Measurements from ENCODE around the gene SERPINA3. TPM values are rescaled to one million over a fixed set of nuclear protein-coding genes. Genes with fewer than 3 reads are reported as not detected.
"Not testable (repeated sequence)": the region's sequence is repeated elsewhere in the genome, so short reads cannot be mapped to it uniquely, and the experiment has no call there.

The SERPINA3 gene
- total RNA-seq, 1 experiment from 2014 or later = 3.5 TPM

- Mint-ChIP-seq H3K9me3 (peaks cover 6% of the 10 kb centered on the region), H3K36me3 (no peaks in the 10 kb centered on the region), H3K4me1 (no peaks in the 10 kb centered on the region), H3K27me3 (ENCODE audit: low read depth) (no peaks in the 10 kb centered on the region; the same call in 1 of the 2 replicates), H3K4me3 (no peak overlapping the region), H3K27ac (no peak overlapping the region)
- DNase-seq (ENCODE audit: low spot score) (no peak), ATAC-seq (no peak)
- POLR2A ChIA-PET = no interaction called here
- TF ChIP-seq CREM (CRISPR knock-in tag; IDR thresholded peaks at IDR 0.05) (no peak), NFYB (CRISPR knock-in tag; conservative IDR thresholded peaks at IDR 0.05; ENCODE audit: low read depth) (no peak), ELF4 (CRISPR knock-in tag; IDR thresholded peaks at IDR 0.05; ENCODE audit: low read depth) (no peak)
- CTCF ChIA-PET = no interaction called here
Observed at GRCh38 chr14:94633121-94633520, 20.9 kb downstream of the SERPINA3 start.

DNA sequence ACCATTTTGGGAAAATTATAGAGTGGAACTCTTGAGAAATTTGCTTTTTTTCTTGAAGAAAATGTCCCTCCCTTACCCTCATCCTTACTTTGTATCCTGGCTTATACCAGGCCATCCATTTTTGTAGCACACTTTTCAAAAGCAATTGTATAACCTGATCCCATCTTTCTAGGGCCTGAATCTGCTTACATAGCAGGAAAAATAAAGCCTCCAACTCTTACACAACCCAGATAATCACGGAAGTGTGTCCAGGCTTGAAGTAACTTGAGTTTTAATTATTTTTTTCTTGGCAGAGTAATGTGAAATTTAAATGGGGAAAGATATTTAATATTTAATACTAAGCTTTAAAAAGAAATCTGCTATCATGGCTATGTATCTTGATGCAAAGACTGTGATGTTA lies 23.0 kb downstream of the SERPINA3 start:
- TF ChIP-seq ZNF219 (CRISPR knock-in tag; IDR thresholded peaks at IDR 0.05; ENCODE audit: borderline replicate concordance) (no peak), ATF3 (CRISPR knock-in tag; conservative IDR thresholded peaks at IDR 0.05) (no peak)
- H3K27me3 Mint-ChIP-seq (ENCODE audit: low read depth) = no peaks in the 10 kb centered on the region; the same call in none of the 2 replicates
- H3K36me3 Mint-ChIP-seq = no peaks in the 10 kb centered on the region
- H3K4me1 Mint-ChIP-seq = no peaks in the 10 kb centered on the region
- ChIA-PET POLR2A (no interaction called here), CTCF (no interaction called here)
- H3K27ac Mint-ChIP-seq = no peak overlapping the region
- H3K9me3 Mint-ChIP-seq = peaks cover 4% of the 10 kb centered on the region; the same call in 1 of the 2 replicates
- no peak for ATAC-seq
- no peak for DNase-seq (ENCODE audit: low spot score)
- H3K4me3 Mint-ChIP-seq = no peak overlapping the region

DNA sequence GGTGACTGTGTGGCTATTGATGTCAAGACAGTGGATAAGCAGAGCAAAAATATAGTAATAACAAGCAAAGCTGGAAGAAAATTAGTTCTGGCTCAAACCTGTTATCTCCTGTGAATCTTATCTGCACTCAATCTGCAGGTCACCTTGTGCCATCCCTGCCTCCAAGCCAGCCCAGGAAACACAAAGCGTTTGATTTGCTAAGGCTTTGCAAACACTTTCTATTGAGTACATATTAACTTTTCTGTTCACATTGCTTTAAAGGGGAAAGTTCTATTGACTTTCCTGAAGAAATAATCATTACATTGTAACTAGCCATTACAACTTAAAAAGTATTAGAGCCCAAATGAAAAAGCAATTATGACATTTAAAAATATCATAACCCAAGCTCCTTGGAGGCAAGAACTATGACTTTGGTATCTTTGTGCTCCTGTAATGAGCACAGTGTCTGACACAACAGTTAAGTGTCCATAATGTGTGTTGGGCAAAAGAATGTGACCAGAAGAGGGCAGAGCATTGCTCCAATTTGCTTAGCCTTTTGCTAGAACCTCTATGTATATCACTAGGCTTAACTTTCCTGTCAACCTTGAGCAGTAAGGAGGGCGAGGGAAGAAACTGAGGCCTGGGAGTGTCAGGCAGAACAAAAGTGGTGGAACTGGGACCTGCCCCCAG lies 24.7 kb downstream of the SERPINA3 start:
- TF ChIP-seq ZNF396 (CRISPR knock-in tag; IDR thresholded peaks at IDR 0.05; ENCODE audit: borderline replicate concordance) = no peak
- peak; percentile 61 for TF ChIP-seq GABPB1 (CRISPR knock-in tag; IDR thresholded peaks at IDR 0.05)
- ChIA-PET CTCF (interaction anchor here (0.6 kb wide), 1 partner anchor 133 kb away, joined by 3 read pairs; the partner anchor contains the start of gene GSC), POLR2A (no interaction called here)
- Mint-ChIP-seq H3K9me3 (peaks cover 4% of the 10 kb centered on the region; the same call in 1 of the 2 replicates), H3K36me3 (no peaks in the 10 kb centered on the region), H3K27me3 (ENCODE audit: low read depth) (no peaks in the 10 kb centered on the region; the same call in none of the 2 replicates), H3K4me3 (no peak overlapping the region), H3K27ac (no peak overlapping the region), H3K4me1 (no peaks in the 10 kb centered on the region)
- DNase-seq (ENCODE audit: low spot score) (no peak), ATAC-seq (no peak)

GRCh38 chr14:94637814-94638213 lies 25.6 kb downstream of the SERPINA3 start:
- ATAC-seq; H3K27ac Mint-ChIP-seq; H3K4me3 Mint-ChIP-seq; H3K27me3 Mint-ChIP-seq (ENCODE audit: low read depth); POLR2A ChIA-PET; H3K4me1 Mint-ChIP-seq; DNase-seq (ENCODE audit: low spot score); H3K9me3 Mint-ChIP-seq; H3K36me3 Mint-ChIP-seq: not testable (repeated sequence)
- CTCF ChIA-PET = interaction anchor here (0.5 kb wide), 1 partner anchor 650 kb away, joined by 3 read pairs; no protein-coding TSS in a partner anchor

DNA sequence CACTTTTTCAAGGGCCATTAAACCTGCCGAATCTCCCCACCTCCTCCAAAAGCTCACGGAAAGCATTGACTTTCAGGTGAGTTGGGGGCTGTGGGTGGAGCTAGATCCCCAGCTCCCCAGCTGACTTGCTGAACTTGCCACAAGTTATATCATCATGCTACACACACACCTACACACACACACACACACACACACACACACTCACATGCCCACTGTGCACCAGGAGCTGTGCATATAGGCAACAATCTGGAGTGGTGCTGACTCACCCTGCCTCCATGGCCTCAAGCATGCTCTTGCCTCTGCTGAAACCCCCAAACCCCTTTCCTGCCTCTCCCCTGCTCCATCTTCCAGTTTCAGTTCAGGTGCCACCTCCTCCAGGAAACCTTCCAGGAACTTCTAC lies 26.1 kb downstream of the SERPINA3 start:
- H3K27ac Mint-ChIP-seq = no peak overlapping the region
- ATAC-seq = no peak
- POLR2A ChIA-PET = interaction anchor here (1.0 kb wide), 1 partner anchor 13 kb away, joined by 3 read pairs; no protein-coding TSS in a partner anchor
- H3K4me1 Mint-ChIP-seq = no peaks in the 10 kb centered on the region
- no peak for DNase-seq (ENCODE audit: low spot score)
- H3K9me3 Mint-ChIP-seq = peaks cover 4% of the 10 kb centered on the region; the same call in 1 of the 2 replicates
- CTCF ChIA-PET = interaction anchor here (0.7 to 0.9 kb wide), 2 partner anchors 39 to 89 kb away, joined by 3 read pairs; no protein-coding TSS in a partner anchor
- H3K36me3 Mint-ChIP-seq = no peaks in the 10 kb centered on the region
- no peaks in the 10 kb centered on the region; the same call in none of the 2 replicates for H3K27me3 Mint-ChIP-seq (ENCODE audit: low read depth)
- H3K4me3 Mint-ChIP-seq = no peak overlapping the region
- no peak for TF ChIP-seq MAX (CRISPR knock-in tag; IDR thresholded peaks at IDR 0.05)
- TF ChIP-seq GRHL2 (CRISPR knock-in tag; IDR thresholded peaks at IDR 0.05; ENCODE audit: insufficient replicate concordance, severe bottlenecking) = no peak
- no peak for TF ChIP-seq TCF7 (CRISPR knock-in tag; IDR thresholded peaks at IDR 0.05; ENCODE audit: low read depth)
- TF ChIP-seq, protein P1, sequence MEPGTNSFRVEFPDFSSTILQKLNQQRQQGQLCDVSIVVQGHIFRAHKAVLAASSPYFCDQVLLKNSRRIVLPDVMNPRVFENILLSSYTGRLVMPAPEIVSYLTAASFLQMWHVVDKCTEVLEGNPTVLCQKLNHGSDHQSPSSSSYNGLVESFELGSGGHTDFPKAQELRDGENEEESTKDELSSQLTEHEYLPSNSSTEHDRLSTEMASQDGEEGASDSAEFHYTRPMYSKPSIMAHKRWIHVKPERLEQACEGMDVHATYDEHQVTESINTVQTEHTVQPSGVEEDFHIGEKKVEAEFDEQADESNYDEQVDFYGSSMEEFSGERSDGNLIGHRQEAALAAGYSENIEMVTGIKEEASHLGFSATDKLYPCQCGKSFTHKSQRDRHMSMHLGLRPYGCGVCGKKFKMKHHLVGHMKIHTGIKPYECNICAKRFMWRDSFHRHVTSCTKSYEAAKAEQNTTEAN (CRISPR knock-in tag; IDR thresholded peaks at IDR 0.05) = no peak
- TF ChIP-seq, protein P2, sequence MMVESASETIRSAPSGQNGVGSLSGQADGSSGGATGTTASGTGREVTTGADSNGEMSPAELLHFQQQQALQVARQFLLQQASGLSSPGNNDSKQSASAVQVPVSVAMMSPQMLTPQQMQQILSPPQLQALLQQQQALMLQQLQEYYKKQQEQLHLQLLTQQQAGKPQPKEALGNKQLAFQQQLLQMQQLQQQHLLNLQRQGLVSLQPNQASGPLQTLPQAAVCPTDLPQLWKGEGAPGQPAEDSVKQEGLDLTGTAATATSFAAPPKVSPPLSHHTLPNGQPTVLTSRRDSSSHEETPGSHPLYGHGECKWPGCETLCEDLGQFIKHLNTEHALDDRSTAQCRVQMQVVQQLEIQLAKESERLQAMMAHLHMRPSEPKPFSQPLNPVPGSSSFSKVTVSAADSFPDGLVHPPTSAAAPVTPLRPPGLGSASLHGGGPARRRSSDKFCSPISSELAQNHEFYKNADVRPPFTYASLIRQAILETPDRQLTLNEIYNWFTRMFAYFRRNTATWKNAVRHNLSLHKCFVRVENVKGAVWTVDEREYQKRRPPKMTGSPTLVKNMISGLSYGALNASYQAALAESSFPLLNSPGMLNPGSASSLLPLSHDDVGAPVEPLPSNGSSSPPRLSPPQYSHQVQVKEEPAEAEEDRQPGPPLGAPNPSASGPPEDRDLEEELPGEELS (CRISPR knock-in tag; IDR thresholded peaks at IDR 0.05) = no peak
- no peak for TF ChIP-seq NFE2L1 (CRISPR knock-in tag; IDR thresholded peaks at IDR 0.05)
- no peak for TF ChIP-seq HMGXB4 (CRISPR knock-in tag; IDR thresholded peaks at IDR 0.05)
- TF ChIP-seq NFATC4 (CRISPR knock-in tag; IDR thresholded peaks at IDR 0.05) = no peak
- TF ChIP-seq, protein P3, sequence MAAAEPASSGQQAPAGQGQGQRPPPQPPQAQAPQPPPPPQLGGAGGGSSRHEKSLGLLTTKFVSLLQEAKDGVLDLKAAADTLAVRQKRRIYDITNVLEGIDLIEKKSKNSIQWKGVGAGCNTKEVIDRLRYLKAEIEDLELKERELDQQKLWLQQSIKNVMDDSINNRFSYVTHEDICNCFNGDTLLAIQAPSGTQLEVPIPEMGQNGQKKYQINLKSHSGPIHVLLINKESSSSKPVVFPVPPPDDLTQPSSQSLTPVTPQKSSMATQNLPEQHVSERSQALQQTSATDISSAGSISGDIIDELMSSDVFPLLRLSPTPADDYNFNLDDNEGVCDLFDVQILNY (CRISPR knock-in tag; IDR thresholded peaks at IDR 0.05) = no peak
- TF ChIP-seq, protein P4, sequence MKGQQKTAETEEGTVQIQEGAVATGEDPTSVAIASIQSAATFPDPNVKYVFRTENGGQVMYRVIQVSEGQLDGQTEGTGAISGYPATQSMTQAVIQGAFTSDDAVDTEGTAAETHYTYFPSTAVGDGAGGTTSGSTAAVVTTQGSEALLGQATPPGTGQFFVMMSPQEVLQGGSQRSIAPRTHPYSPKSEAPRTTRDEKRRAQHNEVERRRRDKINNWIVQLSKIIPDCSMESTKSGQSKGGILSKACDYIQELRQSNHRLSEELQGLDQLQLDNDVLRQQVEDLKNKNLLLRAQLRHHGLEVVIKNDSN (CRISPR knock-in tag; IDR thresholded peaks at IDR 0.05) = no peak
- no peak for TF ChIP-seq TEAD4 (CRISPR knock-in tag; IDR thresholded peaks at IDR 0.05)
